ENCODE data around the gene ATXN7L1. TPM values are rescaled to one million over a fixed set of nuclear protein-coding genes. Genes with fewer than 3 reads are reported as not detected.
A peak's percentile ranks its signal among the peaks of the same experiment; 100 is the strongest.

ATXN7L1 gene, protein sequence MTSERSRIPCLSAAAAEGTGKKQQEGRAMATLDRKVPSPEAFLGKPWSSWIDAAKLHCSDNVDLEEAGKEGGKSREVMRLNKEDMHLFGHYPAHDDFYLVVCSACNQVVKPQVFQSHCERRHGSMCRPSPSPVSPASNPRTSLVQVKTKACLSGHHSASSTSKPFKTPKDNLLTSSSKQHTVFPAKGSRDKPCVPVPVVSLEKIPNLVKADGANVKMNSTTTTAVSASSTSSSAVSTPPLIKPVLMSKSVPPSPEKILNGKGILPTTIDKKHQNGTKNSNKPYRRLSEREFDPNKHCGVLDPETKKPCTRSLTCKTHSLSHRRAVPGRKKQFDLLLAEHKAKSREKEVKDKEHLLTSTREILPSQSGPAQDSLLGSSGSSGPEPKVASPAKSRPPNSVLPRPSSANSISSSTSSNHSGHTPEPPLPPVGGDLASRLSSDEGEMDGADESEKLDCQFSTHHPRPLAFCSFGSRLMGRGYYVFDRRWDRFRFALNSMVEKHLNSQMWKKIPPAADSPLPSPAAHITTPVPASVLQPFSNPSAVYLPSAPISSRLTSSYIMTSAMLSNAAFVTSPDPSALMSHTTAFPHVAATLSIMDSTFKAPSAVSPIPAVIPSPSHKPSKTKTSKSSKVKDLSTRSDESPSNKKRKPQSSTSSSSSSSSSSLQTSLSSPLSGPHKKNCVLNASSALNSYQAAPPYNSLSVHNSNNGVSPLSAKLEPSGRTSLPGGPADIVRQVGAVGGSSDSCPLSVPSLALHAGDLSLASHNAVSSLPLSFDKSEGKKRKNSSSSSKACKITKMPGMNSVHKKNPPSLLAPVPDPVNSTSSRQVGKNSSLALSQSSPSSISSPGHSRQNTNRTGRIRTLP
- polyA plus RNA-seq (2011; rRNA removed) (5.0 and 5.5 TPM in 2 replicates), polyA minus RNA-seq (2011; rRNA and poly(A)+ RNA removed) (9.9 and 10.3 TPM in 2 replicates)

DNA sequence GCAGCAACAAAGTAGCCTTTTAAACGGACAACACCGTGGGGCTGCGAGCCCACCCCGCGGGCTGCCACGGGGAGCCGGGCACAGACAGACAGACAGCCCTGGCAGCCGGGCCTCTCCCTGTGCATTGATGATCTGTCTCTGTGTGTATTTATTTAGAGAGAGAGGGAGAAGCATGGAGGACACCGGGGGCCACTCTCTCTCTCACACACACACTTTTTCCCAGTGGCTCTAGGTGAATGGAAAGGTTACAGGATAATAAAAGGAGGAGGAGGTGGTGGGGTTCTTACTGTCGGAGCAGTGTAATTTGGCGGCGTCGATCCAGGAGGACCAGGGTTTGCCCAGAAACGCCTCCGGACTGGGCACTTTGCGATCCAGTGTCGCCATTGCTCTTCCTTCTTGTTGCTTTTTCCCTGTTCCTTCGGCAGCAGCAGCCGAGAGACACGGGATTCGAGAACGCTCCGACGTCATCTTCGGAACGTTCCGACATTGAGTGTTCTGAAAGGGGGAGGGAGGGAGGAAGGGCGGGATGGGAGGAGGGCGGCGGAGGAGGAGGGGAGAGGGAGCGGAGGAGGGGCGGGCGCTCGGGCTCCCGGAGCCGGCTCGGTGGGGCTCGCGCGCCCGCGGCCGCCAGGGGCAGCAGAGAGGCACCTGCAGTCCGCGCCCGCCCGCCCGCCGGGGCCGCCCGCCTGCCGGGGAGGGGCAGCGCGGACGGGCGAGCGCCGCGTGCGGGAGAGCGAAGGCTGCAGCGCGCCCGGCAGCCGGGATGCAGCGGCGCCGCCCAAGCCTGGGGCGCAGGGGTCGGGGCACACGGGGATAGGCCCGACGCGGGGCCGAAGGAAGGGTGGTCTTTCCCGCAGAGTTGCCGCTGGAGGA, at the start of gene ATXN7L1:
Gene ATXN7L1, minus strand, starts transcription at position 509 of the 873 bp plus-strand sequence. Its CDS starts 41 bp downstream, at position 468.
- Histone ChIP-seq H3K4me3 (ENCODE audit: low read depth, low read length) (peak within 1 kb of the TSS; percentile 82), H3K9me3 (ENCODE audit: control insufficient read depth, insufficient read depth, low read length) (no peaks in the 10 kb centered on the region; the same call in 1 of the 2 replicates), H3K27me3 (ENCODE audit: control insufficient read depth, insufficient read depth, low read length) (no peaks in the 10 kb centered on the region), H3K27ac (ENCODE audit: low read depth, low read length) (peak within 1 kb of the TSS; percentile 95)
- TF ChIP-seq, protein P1, sequence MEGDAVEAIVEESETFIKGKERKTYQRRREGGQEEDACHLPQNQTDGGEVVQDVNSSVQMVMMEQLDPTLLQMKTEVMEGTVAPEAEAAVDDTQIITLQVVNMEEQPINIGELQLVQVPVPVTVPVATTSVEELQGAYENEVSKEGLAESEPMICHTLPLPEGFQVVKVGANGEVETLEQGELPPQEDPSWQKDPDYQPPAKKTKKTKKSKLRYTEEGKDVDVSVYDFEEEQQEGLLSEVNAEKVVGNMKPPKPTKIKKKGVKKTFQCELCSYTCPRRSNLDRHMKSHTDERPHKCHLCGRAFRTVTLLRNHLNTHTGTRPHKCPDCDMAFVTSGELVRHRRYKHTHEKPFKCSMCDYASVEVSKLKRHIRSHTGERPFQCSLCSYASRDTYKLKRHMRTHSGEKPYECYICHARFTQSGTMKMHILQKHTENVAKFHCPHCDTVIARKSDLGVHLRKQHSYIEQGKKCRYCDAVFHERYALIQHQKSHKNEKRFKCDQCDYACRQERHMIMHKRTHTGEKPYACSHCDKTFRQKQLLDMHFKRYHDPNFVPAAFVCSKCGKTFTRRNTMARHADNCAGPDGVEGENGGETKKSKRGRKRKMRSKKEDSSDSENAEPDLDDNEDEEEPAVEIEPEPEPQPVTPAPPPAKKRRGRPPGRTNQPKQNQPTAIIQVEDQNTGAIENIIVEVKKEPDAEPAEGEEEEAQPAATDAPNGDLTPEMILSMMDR (IDR thresholded peaks at IDR 0.05; ENCODE audit: low read depth, low read length) = peak; percentile 34; the same call in 1 of the 2 replicates
- ChIA-PET CTCF (interaction anchor here (0.9 to 2.4 kb wide), 12 partner anchors 10 to 219 kb away, joined by 3 to 17 read pairs (median 4); no protein-coding TSS in a partner anchor), POLR2A (interaction anchor here (0.9 to 1.1 kb wide), 2 partner anchors 77 to 100 kb away, joined by 3 to 4 read pairs; no protein-coding TSS in a partner anchor)
- DNase-seq (ENCODE audit: low read depth, low spot score) = peak; percentile 94

DNA sequence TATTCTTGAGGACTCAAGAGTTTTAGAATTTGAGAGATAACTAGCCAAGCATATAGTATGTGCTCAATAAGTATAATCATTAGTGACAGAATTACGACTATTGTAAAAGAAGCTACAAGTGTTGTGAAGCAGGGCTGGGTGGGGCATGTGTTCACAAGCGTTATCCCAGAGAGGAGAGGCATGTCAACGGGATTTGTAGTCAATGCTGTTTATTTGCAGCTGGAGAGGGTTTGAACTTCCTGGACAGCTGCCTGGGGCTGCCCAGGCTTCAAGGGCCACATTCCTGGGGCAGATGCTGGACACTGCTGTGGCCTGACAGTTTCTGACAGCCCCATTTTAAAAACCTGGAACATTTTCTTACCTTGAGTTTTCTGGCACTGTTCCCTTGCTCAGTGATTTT, 49.7 kb upstream of the ATXN7L1 start:
- no peaks in the 10 kb centered on the region for H3K27me3 ChIP-seq (ENCODE audit: control insufficient read depth, insufficient read depth, low read length)
- ChIA-PET POLR2A (no interaction called here), CTCF (no interaction called here)
- H3K4me3 ChIP-seq (ENCODE audit: low read depth, low read length) = no peak overlapping the region
- no peak overlapping the region for H3K27ac ChIP-seq (ENCODE audit: low read depth, low read length)
- DNase-seq (ENCODE audit: low read depth, low spot score) = no peak
- H3K9me3 ChIP-seq (ENCODE audit: control insufficient read depth, insufficient read depth, low read length) = peaks cover 4% of the 10 kb centered on the region
- TF ChIP-seq, protein P1 (IDR thresholded peaks at IDR 0.05; ENCODE audit: low read depth, low read length) = no peak

DNA sequence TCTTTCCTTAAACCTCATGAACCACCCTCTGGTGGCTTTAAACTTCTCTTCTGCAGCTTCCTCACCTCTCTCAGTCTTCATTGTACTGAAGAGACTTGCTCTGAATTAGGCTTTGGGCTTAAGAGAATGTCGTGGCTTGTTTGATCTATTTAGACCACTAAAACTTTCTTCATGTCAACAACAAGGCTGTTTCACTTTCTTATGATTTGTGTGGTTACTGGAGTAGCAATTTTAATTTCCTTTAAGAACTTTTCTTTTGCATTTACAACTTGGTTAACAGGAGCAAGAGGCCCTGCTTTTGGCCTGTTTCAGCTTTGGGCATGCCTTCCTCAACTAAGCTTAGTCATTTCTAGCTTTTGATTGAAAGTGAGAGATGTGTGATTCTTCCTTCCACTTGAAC, 48.5 kb upstream of the ATXN7L1 start:
- ChIA-PET POLR2A (no interaction called here), CTCF (no interaction called here)
- Histone ChIP-seq H3K27ac (ENCODE audit: low read depth, low read length) (no peak overlapping the region), H3K9me3 (ENCODE audit: control insufficient read depth, insufficient read depth, low read length) (peaks cover 4% of the 10 kb centered on the region), H3K4me3 (ENCODE audit: low read depth, low read length) (no peak overlapping the region), H3K27me3 (ENCODE audit: control insufficient read depth, insufficient read depth, low read length) (no peaks in the 10 kb centered on the region)
- TF ChIP-seq, protein P1 (IDR thresholded peaks at IDR 0.05; ENCODE audit: low read depth, low read length) = no peak
- DNase-seq (ENCODE audit: low read depth, low spot score) = no peak

DNA sequence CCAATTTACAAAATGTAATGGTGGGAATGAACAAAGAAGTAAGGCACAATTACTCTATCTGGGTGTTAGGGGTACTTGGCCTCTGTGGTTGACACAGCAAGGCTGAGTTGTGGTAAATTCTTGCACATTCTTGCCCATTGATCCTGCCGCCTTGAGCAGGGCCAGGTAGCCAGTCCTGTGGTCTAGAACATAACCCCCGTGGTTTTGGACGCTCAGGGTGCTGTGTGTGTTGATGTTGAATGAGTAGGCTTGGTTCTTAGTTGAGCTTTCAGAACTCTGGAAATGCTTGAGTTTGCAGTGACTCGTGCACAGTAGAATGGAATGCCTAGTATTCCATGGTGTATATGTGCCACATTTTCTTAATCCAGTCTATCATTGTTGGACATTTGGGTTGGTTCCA, 44.4 kb upstream of the ATXN7L1 start:
- Histone ChIP-seq H3K27me3 (ENCODE audit: control insufficient read depth, insufficient read depth, low read length) (no peaks in the 10 kb centered on the region), H3K4me3 (ENCODE audit: low read depth, low read length) (no peak overlapping the region), H3K27ac (ENCODE audit: low read depth, low read length) (no peak overlapping the region), H3K9me3 (ENCODE audit: control insufficient read depth, insufficient read depth, low read length) (peaks cover 4% of the 10 kb centered on the region)
- TF ChIP-seq, protein P1 (IDR thresholded peaks at IDR 0.05; ENCODE audit: low read depth, low read length) = no peak
- POLR2A ChIA-PET = no interaction called here
- DNase-seq (ENCODE audit: low read depth, low spot score) = no peak
- CTCF ChIA-PET = no interaction called here
